ENCODE results near the gene MYO1B.
A peak's percentile ranks its signal among the peaks of the same experiment; 100 is the strongest.

The MYO1B gene

GRCh38 chr2:191362841-191363240 is 117.6 kb downstream of the MYO1B start:
- Histone ChIP-seq H3K18ac (ENCODE audit: low read depth in 1 of 2, low read length in 2 of 2) (no peak overlapping the region), H3K4me3 (ENCODE audit: insufficient read depth in 1 of 2, low read depth in 1 of 2, low read length in 2 of 2) (no peak overlapping the region), H3K4me2 (ENCODE audit: low read length, poor library complexity, severe bottlenecking) (no peak overlapping the region), H2BK120ac (ENCODE audit: low read depth, low read length) (no peak overlapping the region), H2AFZ (ENCODE audit: low read depth, low read length) (no peak overlapping the region), H2BK5ac (ENCODE audit: low read depth, low read length, poor library complexity, severe bottlenecking) (no peak overlapping the region), H3K79me1 (replicated peaks; ENCODE audit: low read length, poor library complexity, severe bottlenecking) (peaks cover 18% of the 10 kb centered on the region), H2AK5ac (ENCODE audit: low read length, severe bottlenecking) (no peak overlapping the region), H3K9me3 (ENCODE audit: control insufficient read depth, low read length) (no peaks in the 10 kb centered on the region), H3K14ac (ENCODE audit: low read length in 2 of 2) (no peak overlapping the region), H3K23ac (ENCODE audit: low read length in 2 of 2) (no peak overlapping the region), H4K91ac (ENCODE audit: low read length) (no peak overlapping the region), H4K8ac (ENCODE audit: low read length) (no peak overlapping the region), H2BK12ac (ENCODE audit: low read length in 2 of 2) (no peak overlapping the region), H3K9ac (ENCODE audit: low read length) (no peak overlapping the region), H3K27me3 (ENCODE audit: control insufficient read depth in 1 of 2, insufficient read depth in 1 of 2, low read length in 2 of 2) (no peaks in the 10 kb centered on the region), H3K27ac (ENCODE audit: low read length, poor library complexity, severe bottlenecking) (no peak overlapping the region), H3K4ac (ENCODE audit: low read depth in 1 of 2, low read length in 2 of 2) (no peak overlapping the region), H2BK15ac (ENCODE audit: low read depth, poor library complexity, severe bottlenecking) (no peak overlapping the region), H3K4me1 (ENCODE audit: control insufficient read depth, insufficient read depth, low read depth, low read length) (peaks cover 8% of the 10 kb centered on the region), H3K36me3 (ENCODE audit: control insufficient read depth in 1 of 2, insufficient read depth in 2 of 2, low read depth in 1 of 2, low read length in 2 of 2) (peaks cover 5 to 99% of the 10 kb centered on the region in 2 experiments)
- DNase-seq: no peak
- WGBS: 91% methylated on average over 1 of the region's 2 CpGs

GRCh38 chr2:191363267-191363666 is 118.1 kb downstream of the MYO1B start:
- peak overlapping the region; percentile 58 for H4K8ac ChIP-seq (ENCODE audit: low read length)
- no peak overlapping the region for H2AK5ac ChIP-seq (ENCODE audit: low read length, severe bottlenecking)
- H2BK5ac ChIP-seq (ENCODE audit: low read depth, low read length, poor library complexity, severe bottlenecking): no peak overlapping the region
- peaks cover 8% of the 10 kb centered on the region for H3K4me1 ChIP-seq (ENCODE audit: control insufficient read depth, insufficient read depth, low read depth, low read length)
- WGBS: 100% methylated on average over 1 of the region's 3 CpGs
- no peak overlapping the region for H3K18ac ChIP-seq (ENCODE audit: low read depth in 1 of 2, low read length in 2 of 2)
- no peak overlapping the region for H3K27ac ChIP-seq (ENCODE audit: low read length, poor library complexity, severe bottlenecking)
- peaks cover 5 to 99% of the 10 kb centered on the region in 2 experiments for H3K36me3 ChIP-seq (ENCODE audit: control insufficient read depth in 1 of 2, insufficient read depth in 2 of 2, low read depth in 1 of 2, low read length in 2 of 2)
- H3K27me3 ChIP-seq (ENCODE audit: control insufficient read depth in 1 of 2, insufficient read depth in 1 of 2, low read length in 2 of 2): no peaks in the 10 kb centered on the region
- H2BK12ac ChIP-seq (ENCODE audit: low read length in 2 of 2): no peak overlapping the region
- no peak overlapping the region for H3K4me2 ChIP-seq (ENCODE audit: low read length, poor library complexity, severe bottlenecking)
- H2AFZ ChIP-seq (ENCODE audit: low read depth, low read length): no peak overlapping the region
- H3K4ac ChIP-seq (ENCODE audit: low read depth in 1 of 2, low read length in 2 of 2): no peak overlapping the region
- H2BK15ac ChIP-seq (ENCODE audit: low read depth, poor library complexity, severe bottlenecking): no peak overlapping the region
- H3K79me1 ChIP-seq (replicated peaks; ENCODE audit: low read length, poor library complexity, severe bottlenecking): peaks cover 17% of the 10 kb centered on the region
- H3K9ac ChIP-seq (ENCODE audit: low read length): no peak overlapping the region
- no peak overlapping the region for H3K4me3 ChIP-seq (ENCODE audit: insufficient read depth in 1 of 2, low read depth in 1 of 2, low read length in 2 of 2)
- H3K9me3 ChIP-seq (ENCODE audit: control insufficient read depth, low read length): no peaks in the 10 kb centered on the region
- no peak overlapping the region for H3K23ac ChIP-seq (ENCODE audit: low read length in 2 of 2)
- no peak overlapping the region for H4K91ac ChIP-seq (ENCODE audit: low read length)
- no peak overlapping the region for H3K14ac ChIP-seq (ENCODE audit: low read length in 2 of 2)
- H2BK120ac ChIP-seq (ENCODE audit: low read depth, low read length): no peak overlapping the region
- no peak for DNase-seq

- no peak overlapping the region for H2BK120ac ChIP-seq (ENCODE audit: low read depth, low read length)
- H2BK15ac ChIP-seq (ENCODE audit: low read depth, poor library complexity, severe bottlenecking): no peak overlapping the region
- no peak overlapping the region for H3K4me2 ChIP-seq (ENCODE audit: low read length, poor library complexity, severe bottlenecking)
- peaks cover 12% of the 10 kb centered on the region for H3K79me1 ChIP-seq (replicated peaks; ENCODE audit: low read length, poor library complexity, severe bottlenecking)
- no peak overlapping the region for H3K9ac ChIP-seq (ENCODE audit: low read length)
- no peak overlapping the region for H2AFZ ChIP-seq (ENCODE audit: low read depth, low read length)
- no peak for DNase-seq
- no peaks in the 10 kb centered on the region for H3K9me3 ChIP-seq (ENCODE audit: control insufficient read depth, low read length)
- H2BK5ac ChIP-seq (ENCODE audit: low read depth, low read length, poor library complexity, severe bottlenecking): no peak overlapping the region
- H3K4ac ChIP-seq (ENCODE audit: low read depth in 1 of 2, low read length in 2 of 2): no peak overlapping the region
- no peak overlapping the region for H2BK12ac ChIP-seq (ENCODE audit: low read length in 2 of 2)
- H3K4me1 ChIP-seq (ENCODE audit: control insufficient read depth, insufficient read depth, low read depth, low read length): peaks cover 8% of the 10 kb centered on the region
- no peak overlapping the region for H4K8ac ChIP-seq (ENCODE audit: low read length)
- no peak overlapping the region for H3K18ac ChIP-seq (ENCODE audit: low read depth in 1 of 2, low read length in 2 of 2)
- peaks cover 5 to 99% of the 10 kb centered on the region in 2 experiments for H3K36me3 ChIP-seq (ENCODE audit: control insufficient read depth in 1 of 2, insufficient read depth in 2 of 2, low read depth in 1 of 2, low read length in 2 of 2)
- no peak overlapping the region for H3K27ac ChIP-seq (ENCODE audit: low read length, poor library complexity, severe bottlenecking)
- no peak overlapping the region for H3K4me3 ChIP-seq (ENCODE audit: insufficient read depth in 1 of 2, low read depth in 1 of 2, low read length in 2 of 2)
- H4K91ac ChIP-seq (ENCODE audit: low read length): no peak overlapping the region
- no peak overlapping the region for H3K23ac ChIP-seq (ENCODE audit: low read length in 2 of 2)
- H2AK5ac ChIP-seq (ENCODE audit: low read length, severe bottlenecking): no peak overlapping the region
- 97% methylated on average over 2 of the region's 2 CpGs for WGBS
- H3K14ac ChIP-seq (ENCODE audit: low read length in 2 of 2): no peak overlapping the region
- H3K27me3 ChIP-seq (ENCODE audit: control insufficient read depth in 1 of 2, insufficient read depth in 1 of 2, low read length in 2 of 2): no peaks in the 10 kb centered on the region
Observed at GRCh38 chr2:191365089-191365488, 119.9 kb downstream of the MYO1B start.

- no peak overlapping the region for H3K18ac ChIP-seq (ENCODE audit: low read depth in 1 of 2, low read length in 2 of 2)
- H3K9me3 ChIP-seq (ENCODE audit: control insufficient read depth, low read length): no peaks in the 10 kb centered on the region
- no peak overlapping the region for H2BK120ac ChIP-seq (ENCODE audit: low read depth, low read length)
- no peak overlapping the region for H3K14ac ChIP-seq (ENCODE audit: low read length in 2 of 2)
- H2AFZ ChIP-seq (ENCODE audit: low read depth, low read length): no peak overlapping the region
- H3K27me3 ChIP-seq (ENCODE audit: control insufficient read depth in 1 of 2, insufficient read depth in 1 of 2, low read length in 2 of 2): no peaks in the 10 kb centered on the region
- no peak overlapping the region for H2BK5ac ChIP-seq (ENCODE audit: low read depth, low read length, poor library complexity, severe bottlenecking)
- no peak overlapping the region for H2BK12ac ChIP-seq (ENCODE audit: low read length in 2 of 2)
- H2AK5ac ChIP-seq (ENCODE audit: low read length, severe bottlenecking): no peak overlapping the region
- peaks cover 10% of the 10 kb centered on the region for H3K4me1 ChIP-seq (ENCODE audit: control insufficient read depth, insufficient read depth, low read depth, low read length)
- no peak overlapping the region for H2BK15ac ChIP-seq (ENCODE audit: low read depth, poor library complexity, severe bottlenecking)
- no peak overlapping the region for H3K23ac ChIP-seq (ENCODE audit: low read length in 2 of 2)
- H3K4me3 ChIP-seq (ENCODE audit: insufficient read depth in 1 of 2, low read depth in 1 of 2, low read length in 2 of 2): no peak overlapping the region
- peaks cover 7 to 99% of the 10 kb centered on the region in 2 experiments for H3K36me3 ChIP-seq (ENCODE audit: control insufficient read depth in 1 of 2, insufficient read depth in 2 of 2, low read depth in 1 of 2, low read length in 2 of 2)
- H3K4me2 ChIP-seq (ENCODE audit: low read length, poor library complexity, severe bottlenecking): no peak overlapping the region
- peak overlapping the region; percentile 31 for H3K9ac ChIP-seq (ENCODE audit: low read length)
- no peak overlapping the region for H3K4ac ChIP-seq (ENCODE audit: low read depth in 1 of 2, low read length in 2 of 2)
- WGBS: no CpG with 5 or more reads among the region's 1 CpG
- H3K79me1 ChIP-seq (replicated peaks; ENCODE audit: low read length, poor library complexity, severe bottlenecking): peaks cover 13% of the 10 kb centered on the region
- H3K27ac ChIP-seq (ENCODE audit: low read length, poor library complexity, severe bottlenecking): peak overlapping the region; percentile 78
- no peak for DNase-seq
- H4K8ac ChIP-seq (ENCODE audit: low read length): no peak overlapping the region
- H4K91ac ChIP-seq (ENCODE audit: low read length): no peak overlapping the region
Observed at GRCh38 chr2:191366199-191366598, 121.0 kb downstream of the MYO1B start.

Data from mesenchymal stem cell (in vitro differentiated cells and primary cell).